HEK293 (cell line): Measurements from ENCODE around the gene PSMF1.

Experiments
- CTCF ChIA-PET: fragments of 350-600 bp; formaldehyde crosslinking; extraction: SDS; loops from one replicate; lab custom pipeline; 2021; ENCODE audit warnings: antibody characterized with exemption; lab: Yijun Ruan, JAX
- POLR2A ChIA-PET: fragments of 300-600 bp; formaldehyde crosslinking; extraction: SDS; loops from one replicate; lab custom pipeline; 2020; ENCODE audit warnings: antibody characterized with exemption, inconsistent platforms; lab: Yijun Ruan, JAX
- H3K27ac ChIP-seq: fragments of 200-500 bp; sonication (Bioruptor generic); 2 replicates; pipeline ENCODE4 v1.5.1; 2014; ENCODE audit warnings: low read depth, low read length, control low read depth, inconsistent platforms; ENCODE audit errors: extremely low read depth
- H3K36me3 ChIP-seq, 2 experiments: fragments of 200-500 bp in 1 of 2; sonication (Bioruptor generic) in 1 of 2; 1 replicate in 1 of 2; 2 replicates in 1 of 2; pipeline ENCODE4 v1.5.1; 2014 to 2017; ENCODE audit warnings: inconsistent platforms in 2 of 2, low read length in 2 of 2; ENCODE audit not compliant: control insufficient read depth in 2 of 2, insufficient read depth in 1 of 2
- H3K4me1 ChIP-seq: fragments of 200-500 bp; sonication (Bioruptor generic); 2 replicates; pipeline ENCODE4 v1.5.1; 2014; ENCODE audit warnings: mild to moderate bottlenecking, low read length, inconsistent platforms; ENCODE audit not compliant: control insufficient read depth, insufficient read depth
- H3K4me3 ChIP-seq: 2 replicates; pipeline ENCODE4 v1.5.1; 2011; ENCODE audit warnings: low read depth, mild to moderate bottlenecking, control low read depth, low read length, moderate library complexity
- H3K9me3 ChIP-seq: fragments of 200-500 bp; sonication (Bioruptor generic); 2 replicates; pipeline ENCODE4 v1.5.1; 2014; ENCODE audit warnings: low read depth, low read length, inconsistent platforms; ENCODE audit not compliant: control insufficient read depth, insufficient read depth
- AEBP2 ChIP-seq: fragments of 450-650 bp; formaldehyde crosslinking; IDR thresholded peaks from 2 replicates; pipeline ENCODE4 v1.5.1; 2016; ENCODE audit warnings: missing biosample characterization, missing genetic modification characterization, borderline replicate concordance
- GLIS1 ChIP-seq: fragments of 450-650 bp; formaldehyde crosslinking; IDR thresholded peaks from 2 replicates; pipeline ENCODE4 v1.5.1; 2016; ENCODE audit warnings: missing biosample characterization, missing genetic modification characterization
- GLIS2 ChIP-seq: fragments of 450-650 bp; formaldehyde crosslinking; IDR thresholded peaks from 2 replicates; pipeline ENCODE4 v1.5.1; 2016; ENCODE audit warnings: missing biosample characterization, missing genetic modification characterization
- HOXC10 ChIP-seq: sonication (generic); formaldehyde crosslinking; IDR thresholded peaks from 2 replicates; pipeline ENCODE4 v1.8.1; 2023; ENCODE audit warnings: mild to moderate bottlenecking, missing genetic modification reagents
- PRDM1 ChIP-seq: fragments of 450-650 bp; formaldehyde crosslinking; IDR thresholded peaks from 2 replicates; pipeline ENCODE4; 2016; ENCODE audit warnings: missing biosample characterization, missing genetic modification characterization
- PRDM10 ChIP-seq: fragments of 450-650 bp; formaldehyde crosslinking; IDR thresholded peaks from 2 replicates; pipeline ENCODE4 v1.5.1; 2016; ENCODE audit warnings: missing biosample characterization, missing genetic modification characterization
- YY1 ChIP-seq: fragments of 450-650 bp; formaldehyde crosslinking; IDR thresholded peaks from 2 replicates; pipeline ENCODE4 v1.5.1; 2018; ENCODE audit warnings: missing biosample characterization, missing genetic modification characterization
- ZFP37 ChIP-seq: fragments of 450-650 bp; formaldehyde crosslinking; IDR thresholded peaks from 2 replicates; pipeline ENCODE4 v1.5.1; 2016; ENCODE audit warnings: missing biosample characterization, missing genetic modification characterization
- ZFP69B ChIP-seq: fragments of 450-650 bp; formaldehyde crosslinking; IDR thresholded peaks from 2 replicates; pipeline ENCODE4 v1.5.1; 2016; ENCODE audit warnings: missing biosample characterization, missing genetic modification characterization
- ZIC2 ChIP-seq: fragments of 450-650 bp; formaldehyde crosslinking; IDR thresholded peaks from 2 replicates; pipeline ENCODE4 v1.5.1; 2016; ENCODE audit warnings: missing biosample characterization, missing genetic modification characterization
- ZNF121 ChIP-seq: fragments of 450-650 bp; formaldehyde crosslinking; IDR thresholded peaks from 2 replicates; pipeline ENCODE4 v1.5.1; 2016; ENCODE audit warnings: missing biosample characterization, missing genetic modification characterization
- ZNF132 ChIP-seq: fragments of 450-650 bp; formaldehyde crosslinking; IDR thresholded peaks from 2 replicates; pipeline ENCODE4 v1.5.1; 2017; ENCODE audit warnings: missing biosample characterization, missing genetic modification characterization, borderline replicate concordance
- ZNF19 ChIP-seq: fragments of 450-650 bp; formaldehyde crosslinking; IDR thresholded peaks from 2 replicates; pipeline ENCODE4; 2016; ENCODE audit warnings: missing biosample characterization, missing genetic modification characterization, low read depth
- ZNF239 ChIP-seq: fragments of 450-650 bp; formaldehyde crosslinking; IDR thresholded peaks from 2 replicates; pipeline ENCODE4 v1.5.1; 2016; ENCODE audit warnings: missing biosample characterization, missing genetic modification characterization
- ZNF350 ChIP-seq: fragments of 450-650 bp; formaldehyde crosslinking; IDR thresholded peaks from 2 replicates; pipeline ENCODE4 v1.5.0; 2017; ENCODE audit warnings: missing biosample characterization, mild to moderate bottlenecking, missing genetic modification characterization
- ZNF354C ChIP-seq: fragments of 450-650 bp; formaldehyde crosslinking; IDR thresholded peaks from 2 replicates; pipeline ENCODE4 v1.5.1; 2016; ENCODE audit warnings: missing biosample characterization, missing genetic modification characterization, low read depth, borderline replicate concordance
- ZNF362 ChIP-seq: fragments of 450-650 bp; formaldehyde crosslinking; IDR thresholded peaks from 2 replicates; pipeline ENCODE4 v1.5.1; 2016; ENCODE audit warnings: missing biosample characterization, missing genetic modification characterization
- ZNF404 ChIP-seq: fragments of 450-650 bp; formaldehyde crosslinking; IDR thresholded peaks from 2 replicates; pipeline ENCODE4 v1.5.1; 2017; ENCODE audit warnings: missing biosample characterization, missing genetic modification characterization
- ZNF473 ChIP-seq: fragments of 450-650 bp; formaldehyde crosslinking; IDR thresholded peaks from 2 replicates; pipeline ENCODE4 v1.5.1; 2017; ENCODE audit warnings: missing biosample characterization, missing genetic modification characterization
- ZNF549 ChIP-seq: fragments of 450-650 bp; IDR thresholded peaks from 2 replicates; pipeline ENCODE4 v1.5.1; 2018; ENCODE audit warnings: missing biosample characterization, missing genetic modification characterization, mild to moderate bottlenecking, inconsistent platforms, moderate library complexity
- ZNF580 ChIP-seq: fragments of 450-650 bp; formaldehyde crosslinking; IDR thresholded peaks from 2 replicates; pipeline ENCODE4 v1.5.1; 2016; ENCODE audit warnings: missing biosample characterization, missing genetic modification characterization
- ZNF639 ChIP-seq: fragments of 450-650 bp; formaldehyde crosslinking; IDR thresholded peaks from 2 replicates; pipeline ENCODE4 v1.5.1; 2016; ENCODE audit warnings: missing biosample characterization, missing genetic modification characterization
- ZNF677 ChIP-seq: fragments of 450-650 bp; IDR thresholded peaks from 2 replicates; pipeline ENCODE4 v1.5.0; 2018; ENCODE audit warnings: missing biosample characterization, mild to moderate bottlenecking, missing genetic modification characterization, moderate library complexity
- ZNF768 ChIP-seq: fragments of 450-650 bp; formaldehyde crosslinking; IDR thresholded peaks from 2 replicates; pipeline ENCODE4 v1.5.1; 2018; ENCODE audit warnings: missing biosample characterization, mild to moderate bottlenecking, missing genetic modification characterization
- ZNF837 ChIP-seq: fragments of 450-650 bp; formaldehyde crosslinking; IDR thresholded peaks from 2 replicates; pipeline ENCODE4 v1.5.1; 2016; ENCODE audit warnings: missing biosample characterization, missing genetic modification characterization
- ZSCAN30 ChIP-seq: fragments of 450-650 bp; IDR thresholded peaks from 2 replicates; pipeline ENCODE4 v1.5.1; 2018; ENCODE audit warnings: missing biosample characterization, mild to moderate bottlenecking, missing genetic modification characterization, moderate library complexity
- TF ChIP-seq, protein P1 (sequence below): fragments of 450-650 bp; formaldehyde crosslinking; IDR thresholded peaks from 2 replicates; pipeline ENCODE4; 2016; ENCODE audit warnings: missing biosample characterization, missing genetic modification characterization

PSMF1 gene

GRCh38 chr20:1163105-1163504, 44.7 kb downstream of the PSMF1 start (continued):
- no peak for TF ChIP-seq ZFP37 (tag by site-specific recombination)
- TF ChIP-seq ZNF768 (tag by site-specific recombination): no peak
- no peak for TF ChIP-seq GLIS1 (tag by site-specific recombination)
- no peak for TF ChIP-seq ZNF549 (tag by site-specific recombination)
- no peak for TF ChIP-seq ZFP69B (tag by site-specific recombination)
- TF ChIP-seq ZNF837 (tag by site-specific recombination): no peak
- no peak for TF ChIP-seq ZNF473
- no peak for TF ChIP-seq ZNF354C
- no peak for TF ChIP-seq ZNF639 (tag by site-specific recombination)
- no peak for TF ChIP-seq ZNF362 (tag by site-specific recombination)

- Histone ChIP-seq H3K4me1 (no peaks in the 10 kb centered on the region), H3K36me3 (peaks cover 25 to 86% of the 10 kb centered on the region in 2 experiments), H3K4me3 (no peak overlapping the region), H3K27ac (no peak overlapping the region), H3K9me3 (no peaks in the 10 kb centered on the region)
- ChIA-PET POLR2A (interaction anchor here (0.5 kb wide), 1 partner anchor 480 kb away, joined by 4 read pairs; no protein-coding TSS in a partner anchor), CTCF (no interaction called here)
- TF ChIP-seq ZNF404 (tag by site-specific recombination) (no peak), ZNF121 (tag by site-specific recombination) (no peak), ZNF19 (tag by site-specific recombination) (no peak), ZNF768 (tag by site-specific recombination) (no peak), AEBP2 (tag by site-specific recombination) (no peak), PRDM1 (tag by site-specific recombination) (no peak), ZNF239 (tag by site-specific recombination) (no peak), ZNF677 (tag by site-specific recombination) (no peak)
- TF ChIP-seq, protein P1, sequence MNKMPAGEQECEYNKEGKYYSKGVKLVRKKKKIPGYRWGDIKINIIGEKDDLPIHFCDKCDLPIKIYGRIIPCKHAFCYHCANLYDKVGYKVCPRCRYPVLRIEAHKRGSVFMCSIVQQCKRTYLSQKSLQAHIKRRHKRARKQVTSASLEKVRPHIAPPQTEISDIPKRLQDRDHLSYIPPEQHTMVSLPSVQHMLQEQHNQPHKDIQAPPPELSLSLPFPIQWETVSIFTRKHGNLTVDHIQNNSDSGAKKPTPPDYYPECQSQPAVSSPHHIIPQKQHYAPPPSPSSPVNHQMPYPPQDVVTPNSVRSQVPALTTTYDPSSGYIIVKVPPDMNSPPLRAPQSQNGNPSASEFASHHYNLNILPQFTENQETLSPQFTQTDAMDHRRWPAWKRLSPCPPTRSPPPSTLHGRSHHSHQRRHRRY (tag by site-specific recombination): no peak
Observed at GRCh38 chr20:1163653-1164052, 45.3 kb downstream of the PSMF1 start.

- H3K9me3 ChIP-seq: no peaks in the 10 kb centered on the region
- no peak overlapping the region for H3K27ac ChIP-seq
- ChIA-PET POLR2A (no interaction called here), CTCF (no interaction called here)
- H3K4me3 ChIP-seq: no peak overlapping the region
- peaks cover 29 to 91% of the 10 kb centered on the region in 2 experiments for H3K36me3 ChIP-seq
- H3K4me1 ChIP-seq: no peaks in the 10 kb centered on the region
- TF ChIP-seq ZNF350 (tag by site-specific recombination): no peak
- no peak for TF ChIP-seq HOXC10
- TF ChIP-seq ZNF580 (tag by site-specific recombination): no peak
- TF ChIP-seq ZSCAN30 (tag by site-specific recombination): no peak
- TF ChIP-seq GLIS2: no peak
- no peak for TF ChIP-seq ZIC2 (tag by site-specific recombination)
- TF ChIP-seq ZNF132 (tag by site-specific recombination): no peak
- no peak for TF ChIP-seq YY1 (tag by site-specific recombination)
- no peak for TF ChIP-seq PRDM10 (tag by site-specific recombination)
- no peak for TF ChIP-seq ZNF121 (tag by site-specific recombination)
Observed at GRCh38 chr20:1164871-1165270, 46.5 kb downstream of the PSMF1 start.
